IMR-90 (cell line): ENCODE results near the gene ZFX. TPM values are rescaled to one million over a fixed set of nuclear protein-coding genes. Genes with fewer than 3 reads are reported as not detected.
A peak's percentile ranks its signal among the peaks of the same experiment; 100 is the strongest.

Experiments used
- ATAC-seq: fragments of 200-7000 bp; cut with Tn5 transposase; 2 replicates; pipeline ENCODE4 v1.9.1; 2020; ENCODE audit warnings: low read depth, mild to moderate bottlenecking, moderate library complexity
- BruUV-seq: library from RNA; stranded (reverse); fragments of 400-500 nt; replicated peaks from 2 replicates; lab custom pipeline; 2021; lab: Mats Ljungman, UMichigan
- CTCF ChIA-PET: fragments of 300-600 bp; formaldehyde crosslinking; extraction: SDS; loops from one replicate; lab custom pipeline; 2021; ENCODE audit warnings: antibody characterized with exemption; lab: Yijun Ruan, JAX
- POLR2A ChIA-PET: fragments of 300-600 bp; sonication (Branson Sonifier 250); formaldehyde crosslinking; loops from one replicate; lab custom pipeline; 2022; ENCODE audit warnings: antibody characterized with exemption; ENCODE audit not compliant: unreplicated experiment; lab: Charles Lee
- DNase-seq: peaks from one replicate; pipeline ENCODE4 v3.0.0; 2013
- H2AFZ ChIP-seq: replicated peaks from 2 replicates; pipeline ENCODE3; 2013; ENCODE audit warnings: low read length, mild to moderate bottlenecking; ENCODE audit not compliant: poor library complexity
- H2AK5ac ChIP-seq: 2 replicates; pipeline ENCODE4 v1.6.1; 2013; ENCODE audit warnings: low read depth, low read length, inconsistent platforms
- H2AK9ac ChIP-seq: replicated peaks from 2 replicates; pipeline ENCODE3; 2013; ENCODE audit warnings: mild to moderate bottlenecking, low read depth, low read length, moderate library complexity; ENCODE audit not compliant: poor library complexity
- H2BK120ac ChIP-seq: 2 replicates; pipeline ENCODE4 v1.6.1; 2013; ENCODE audit warnings: low read depth, low read length, inconsistent platforms
- H2BK15ac ChIP-seq: 3 replicates; pipeline ENCODE4 v1.6.1; 2013; ENCODE audit warnings: low read depth, low read length, inconsistent platforms
- H2BK20ac ChIP-seq: 2 replicates; pipeline ENCODE4 v1.6.1; 2013; ENCODE audit warnings: low read depth, mild to moderate bottlenecking, inconsistent platforms, low read length, moderate library complexity
- H2BK5ac ChIP-seq: 2 replicates; pipeline ENCODE4 v1.6.1; 2013; ENCODE audit warnings: mild to moderate bottlenecking, low read depth, low read length, inconsistent platforms; ENCODE audit not compliant: poor library complexity, severe bottlenecking
- H3K14ac ChIP-seq: replicated peaks from 2 replicates; pipeline ENCODE4 v1.6.1; 2013; ENCODE audit warnings: low read depth, low read length, inconsistent platforms
- H3K18ac ChIP-seq: 2 replicates; pipeline ENCODE4 v1.6.1; 2013; ENCODE audit warnings: low read depth, low read length, control low read depth
- H3K23ac ChIP-seq: 2 replicates; pipeline ENCODE4 v1.6.1; 2013; ENCODE audit warnings: low read depth, low read length, inconsistent platforms
- H3K27ac ChIP-seq: 2 replicates; pipeline ENCODE4 v1.5.1; 2013; ENCODE audit warnings: mild to moderate bottlenecking, control low read depth, low read length; ENCODE audit not compliant: insufficient read depth
- H3K27me3 ChIP-seq: 2 replicates; pipeline ENCODE4 v1.6.1; 2013; ENCODE audit warnings: low read length; ENCODE audit not compliant: control insufficient read depth, insufficient read depth
- H3K36me3 ChIP-seq: 2 replicates; pipeline ENCODE4 v1.6.1; 2013; ENCODE audit warnings: low read length, mixed read lengths; ENCODE audit not compliant: control insufficient read depth, insufficient read depth
- H3K4ac ChIP-seq: 2 replicates; pipeline ENCODE4 v1.6.1; 2013; ENCODE audit warnings: low read depth, low read length, inconsistent platforms
- H3K4me1 ChIP-seq: 2 replicates; pipeline ENCODE4 v1.6.1; 2013; ENCODE audit warnings: low read length, mixed read lengths; ENCODE audit not compliant: control insufficient read depth, insufficient read depth
- H3K4me2 ChIP-seq: 2 replicates; pipeline ENCODE4 v1.6.1; 2013; ENCODE audit warnings: low read depth, mild to moderate bottlenecking, control low read depth, low read length, moderate library complexity
- H3K4me3 ChIP-seq: 2 replicates; pipeline ENCODE4 v1.5.1; 2013; ENCODE audit warnings: low read depth, mild to moderate bottlenecking, control low read depth, low read length, moderate library complexity; ENCODE audit not compliant: insufficient read depth
- H3K56ac ChIP-seq: 2 replicates; pipeline ENCODE4 v1.6.1; 2013; ENCODE audit warnings: low read length, inconsistent platforms; ENCODE audit not compliant: insufficient read depth; ENCODE audit errors: extremely low read depth
- H3K79me1 ChIP-seq, 2 experiments: 2 replicates each; pipeline ENCODE4 v1.6.1; 2013; ENCODE audit warnings: low read length in 2 of 2, inconsistent platforms in 1 of 2, low read depth in 1 of 2
- H3K9ac ChIP-seq: 2 replicates; pipeline ENCODE4 v1.6.1; 2013; ENCODE audit warnings: low read depth, low read length, control low read depth
- H3K9me1 ChIP-seq: 2 replicates; pipeline ENCODE4 v1.6.1; 2013; ENCODE audit warnings: low read length, inconsistent platforms; ENCODE audit not compliant: insufficient read depth
- H3K9me3 ChIP-seq: 2 replicates; pipeline ENCODE4 v1.6.1; 2013; ENCODE audit warnings: low read length; ENCODE audit not compliant: control insufficient read depth, insufficient read depth
- H4K20me1 ChIP-seq: 2 replicates; pipeline ENCODE4 v1.6.1; 2013; ENCODE audit warnings: low read length, inconsistent platforms; ENCODE audit not compliant: insufficient read depth
- H4K5ac ChIP-seq: 2 replicates; pipeline ENCODE4 v1.6.1; 2013; ENCODE audit warnings: mild to moderate bottlenecking, low read depth, low read length, control low read depth
- H4K8ac ChIP-seq, 2 experiments: 2 replicates each; pipeline ENCODE4 v1.6.1; 2013; ENCODE audit warnings: low read depth in 2 of 2, low read length in 2 of 2, control low read depth in 1 of 2, inconsistent platforms in 1 of 2
- H4K91ac ChIP-seq: 2 replicates; pipeline ENCODE4 v1.6.1; 2013; ENCODE audit warnings: low read depth, low read length, inconsistent platforms; ENCODE audit not compliant: insufficient read depth
- BHLHE40 ChIP-seq: fragments of 150-350 bp; IDR thresholded peaks from 2 replicates; pipeline ENCODE4 v1.6.1; 2016; ENCODE audit warnings: mild to moderate bottlenecking, low read depth, low read length
- CEBPB ChIP-seq: IDR thresholded peaks from 2 replicates; pipeline ENCODE4 v1.6.1; 2012; ENCODE audit warnings: low read depth, low read length, improper control_type of control experiment
- WGBS, 2 experiments: methylation state at CpG; one replicate each; pipeline versions ENCODE4 v1.1.5 to v1.1.7; 2013; ENCODE audit warnings: missing lambda C conversion rate in 2 of 2; ENCODE audit not compliant: insufficient read length in 1 of 2; ENCODE audit errors: extremely low coverage in 2 of 2; 5-methylcytosine and 5-hydroxymethylcytosine counted together
- dilution Hi-C: fragments of 300-500 bp; cut with HindIII; formaldehyde crosslinking; loops from one replicate; pipeline ENCODE4 v1.14.3; 2018; ENCODE audit warnings: low sequenced_read_pairs; ENCODE audit not compliant: unreplicated experiment
- in situ Hi-C: fragments of 300-500 bp; cut with MboI; formaldehyde crosslinking; loops from 3 replicates; pipeline ENCODE4 v1.14.3; 2019; ENCODE audit warnings: low sequenced_read_pairs, inconsistent platforms, mixed read lengths
- intact Hi-C: fragments of 100-400 bp; cut with micrococcal nuclease; formaldehyde crosslinking; loops from 2 replicates; pipeline ENCODE4 v1.10.0; 2022
- polyA plus RNA-seq, 3 experiments: library from polyadenylated mRNA; depleted of rRNA; stranded (reverse); fragments of >200 nt; gene quantifications; 2 replicates each; pipeline ENCODE4 v1.2.3, GENCODE V29; 2012; ENCODE audit warnings: low replicate concordance in 1 of 3
- total RNA-seq: library from RNA; depleted of rRNA; stranded (reverse); fragments of >200 nt; gene quantifications from 2 replicates; pipeline ENCODE4 v1.2.3, GENCODE V29; 2012
- TF ChIP-seq, protein P1 (sequence below): fragments of 150-350 bp; IDR thresholded peaks from 2 replicates; pipeline ENCODE4 v1.6.1; 2017; ENCODE audit warnings: mild to moderate bottlenecking, antibody characterized with exemption, low read length, low read depth

ZFX gene
- total and polyA plus RNA-seq, 2 of the 4 experiments (the other 2 are of a cell fraction) = 16.0 to 99.3 TPM

DNA sequence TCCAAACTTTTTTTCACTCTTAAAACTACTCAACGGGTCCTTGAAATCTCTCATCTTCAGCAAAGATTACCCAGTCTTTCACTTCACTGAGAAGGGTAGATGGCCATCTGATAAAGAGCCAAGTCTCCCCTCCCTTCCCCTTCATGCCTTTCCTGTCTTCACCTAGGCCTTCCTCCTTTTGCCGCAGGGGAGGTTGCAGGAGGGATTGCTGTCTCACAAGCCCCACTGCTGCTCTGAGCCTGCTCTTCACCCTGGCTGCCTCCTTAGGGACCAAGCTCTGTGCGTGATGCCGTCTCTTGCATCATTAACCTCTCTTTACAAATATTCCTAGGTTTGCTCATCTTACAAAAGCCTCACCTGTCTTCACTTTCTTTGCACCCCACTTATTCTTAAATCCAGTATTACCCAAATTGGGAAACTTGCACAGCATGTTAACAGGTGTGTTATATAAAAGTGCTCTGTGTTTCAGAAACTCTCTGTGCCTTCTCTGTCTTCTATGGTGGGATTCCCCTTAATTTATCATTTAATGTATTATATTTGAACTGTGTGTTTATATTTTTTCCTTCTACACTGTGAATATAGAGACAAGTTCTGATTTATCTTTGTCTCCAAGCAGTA lies 3.8 kb downstream of the ZFX start:
- no peak overlapping the region for H2BK20ac ChIP-seq
- H3K9ac ChIP-seq = no peak overlapping the region
- ChIA-PET POLR2A (no interaction called here), CTCF (no interaction called here)
- 0 out of 2 replicates have a peak overlapping the region, but pooled peaks have one; percentile 5 for H3K4ac ChIP-seq
- H3K9me3 ChIP-seq = no peaks in the 10 kb centered on the region
- no peak overlapping the region for H3K27ac ChIP-seq
- H3K4me3 ChIP-seq = no peak overlapping the region
- no peak overlapping the region for H2BK120ac ChIP-seq
- no peak overlapping the region for H3K14ac ChIP-seq
- H3K56ac ChIP-seq = no peak overlapping the region
- no peak overlapping the region for H2BK5ac ChIP-seq
- peak; percentile 48 for TF ChIP-seq CEBPB
- TF ChIP-seq, protein P1, sequence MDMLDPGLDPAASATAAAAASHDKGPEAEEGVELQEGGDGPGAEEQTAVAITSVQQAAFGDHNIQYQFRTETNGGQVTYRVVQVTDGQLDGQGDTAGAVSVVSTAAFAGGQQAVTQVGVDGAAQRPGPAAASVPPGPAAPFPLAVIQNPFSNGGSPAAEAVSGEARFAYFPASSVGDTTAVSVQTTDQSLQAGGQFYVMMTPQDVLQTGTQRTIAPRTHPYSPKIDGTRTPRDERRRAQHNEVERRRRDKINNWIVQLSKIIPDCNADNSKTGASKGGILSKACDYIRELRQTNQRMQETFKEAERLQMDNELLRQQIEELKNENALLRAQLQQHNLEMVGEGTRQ = no peak
- no peak for TF ChIP-seq BHLHE40
- no peak overlapping the region for H4K91ac ChIP-seq
- H3K23ac ChIP-seq = no peak overlapping the region; the same call in 1 of the 2 replicates
- intact Hi-C loops (loop anchor here (5.0 kb wide), 2 partner anchors 39 to 246 kb away; partner anchors contain the start of genes APOO and CXorf58), in situ Hi-C loops (loop anchor here (25.0 kb wide), 1 partner anchor 466 kb away; no protein-coding TSS in a partner anchor), dilution Hi-C loops (no loop called here)
- peak overlapping the region; percentile 7 for H3K4me2 ChIP-seq
- H4K8ac ChIP-seq = no peak overlapping the region
- H3K9me1 ChIP-seq = peaks cover 10% of the 10 kb centered on the region
- peaks cover 75% of the 10 kb centered on the region for H4K20me1 ChIP-seq
- peaks cover 0 to 28% of the 10 kb centered on the region in 2 experiments; a peak in 3 of 4 replicates for H3K79me1 ChIP-seq
- peaks cover 4% of the 10 kb centered on the region for H3K4me1 ChIP-seq
- H3K36me3 ChIP-seq = peaks cover 2% of the 10 kb centered on the region
- ATAC-seq (no peak), DNase-seq (no peak)
- H2AK5ac ChIP-seq = no peak overlapping the region
- BruUV-seq = no TSS peak
- H2BK15ac ChIP-seq = no peak overlapping the region
- no peak overlapping the region for H4K5ac ChIP-seq
- no peak overlapping the region for H2AFZ ChIP-seq
- no peak overlapping the region for H2AK9ac ChIP-seq
- H3K27me3 ChIP-seq = no peaks in the 10 kb centered on the region
- 92% methylated on average over 2 of the region's 4 CpGs; no CpG with 5 or more reads in 1 of the 2 experiments for WGBS, 2 experiments
- no peak overlapping the region for H3K18ac ChIP-seq
